Measurements from ENCODE around the gene RBM19.

The RBM19 gene

GRCh38 chr12:113781415-113782198 lies 184.5 kb downstream of the RBM19 start:
- TF ChIP-seq, protein P1, sequence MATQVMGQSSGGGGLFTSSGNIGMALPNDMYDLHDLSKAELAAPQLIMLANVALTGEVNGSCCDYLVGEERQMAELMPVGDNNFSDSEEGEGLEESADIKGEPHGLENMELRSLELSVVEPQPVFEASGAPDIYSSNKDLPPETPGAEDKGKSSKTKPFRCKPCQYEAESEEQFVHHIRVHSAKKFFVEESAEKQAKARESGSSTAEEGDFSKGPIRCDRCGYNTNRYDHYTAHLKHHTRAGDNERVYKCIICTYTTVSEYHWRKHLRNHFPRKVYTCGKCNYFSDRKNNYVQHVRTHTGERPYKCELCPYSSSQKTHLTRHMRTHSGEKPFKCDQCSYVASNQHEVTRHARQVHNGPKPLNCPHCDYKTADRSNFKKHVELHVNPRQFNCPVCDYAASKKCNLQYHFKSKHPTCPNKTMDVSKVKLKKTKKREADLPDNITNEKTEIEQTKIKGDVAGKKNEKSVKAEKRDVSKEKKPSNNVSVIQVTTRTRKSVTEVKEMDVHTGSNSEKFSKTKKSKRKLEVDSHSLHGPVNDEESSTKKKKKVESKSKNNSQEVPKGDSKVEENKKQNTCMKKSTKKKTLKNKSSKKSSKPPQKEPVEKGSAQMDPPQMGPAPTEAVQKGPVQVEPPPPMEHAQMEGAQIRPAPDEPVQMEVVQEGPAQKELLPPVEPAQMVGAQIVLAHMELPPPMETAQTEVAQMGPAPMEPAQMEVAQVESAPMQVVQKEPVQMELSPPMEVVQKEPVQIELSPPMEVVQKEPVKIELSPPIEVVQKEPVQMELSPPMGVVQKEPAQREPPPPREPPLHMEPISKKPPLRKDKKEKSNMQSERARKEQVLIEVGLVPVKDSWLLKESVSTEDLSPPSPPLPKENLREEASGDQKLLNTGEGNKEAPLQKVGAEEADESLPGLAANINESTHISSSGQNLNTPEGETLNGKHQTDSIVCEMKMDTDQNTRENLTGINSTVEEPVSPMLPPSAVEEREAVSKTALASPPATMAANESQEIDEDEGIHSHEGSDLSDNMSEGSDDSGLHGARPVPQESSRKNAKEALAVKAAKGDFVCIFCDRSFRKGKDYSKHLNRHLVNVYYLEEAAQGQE (IDR thresholded peaks at IDR 0.05; ENCODE audit: insufficient read depth in 1 of 2, low read depth in 2 of 2, low read length in 2 of 2) = no peak
- TF ChIP-seq FOXP2 (optimal IDR thresholded peaks at IDR 0.05; ENCODE audit: borderline replicate concordance, extremely low read depth, extremely low read length, insufficient read depth) (no peak), POLR2AphosphoS5 (IDR thresholded peaks at IDR 0.05; ENCODE audit: low read depth, low read length) (no peak), TAF1 (IDR thresholded peaks at IDR 0.05; ENCODE audit: borderline replicate concordance, insufficient read depth, low read length) (no peak), SIN3A (IDR thresholded peaks at IDR 0.05; ENCODE audit: borderline replicate concordance, insufficient read depth, low read length) (no peak)

GRCh38 chr12:113779774-113780173 lies 186.4 kb downstream of the RBM19 start:
- no peak for TF ChIP-seq POLR2AphosphoS5 (IDR thresholded peaks at IDR 0.05; ENCODE audit: low read depth, low read length)
- TF ChIP-seq, protein P1 (IDR thresholded peaks at IDR 0.05; ENCODE audit: insufficient read depth in 1 of 2, low read depth in 2 of 2, low read length in 2 of 2) = no peak
- TF ChIP-seq TAF1 (IDR thresholded peaks at IDR 0.05; ENCODE audit: borderline replicate concordance, insufficient read depth, low read length) = no peak
- TF ChIP-seq SIN3A (IDR thresholded peaks at IDR 0.05; ENCODE audit: borderline replicate concordance, insufficient read depth, low read length) = no peak
- TF ChIP-seq FOXP2 (optimal IDR thresholded peaks at IDR 0.05; ENCODE audit: borderline replicate concordance, extremely low read depth, extremely low read length, insufficient read depth) = no peak

GRCh38 chr12:113778432-113779132 lies 187.5 kb downstream of the RBM19 start:
- TF ChIP-seq, protein P1 (IDR thresholded peaks at IDR 0.05; ENCODE audit: insufficient read depth in 1 of 2, low read depth in 2 of 2, low read length in 2 of 2) = no peak
- no peak for TF ChIP-seq POLR2AphosphoS5 (IDR thresholded peaks at IDR 0.05; ENCODE audit: low read depth, low read length)
- no peak for TF ChIP-seq FOXP2 (optimal IDR thresholded peaks at IDR 0.05; ENCODE audit: borderline replicate concordance, extremely low read depth, extremely low read length, insufficient read depth)
- no peak for TF ChIP-seq SIN3A (IDR thresholded peaks at IDR 0.05; ENCODE audit: borderline replicate concordance, insufficient read depth, low read length)
- no peak for TF ChIP-seq TAF1 (IDR thresholded peaks at IDR 0.05; ENCODE audit: borderline replicate concordance, insufficient read depth, low read length)

DNA sequence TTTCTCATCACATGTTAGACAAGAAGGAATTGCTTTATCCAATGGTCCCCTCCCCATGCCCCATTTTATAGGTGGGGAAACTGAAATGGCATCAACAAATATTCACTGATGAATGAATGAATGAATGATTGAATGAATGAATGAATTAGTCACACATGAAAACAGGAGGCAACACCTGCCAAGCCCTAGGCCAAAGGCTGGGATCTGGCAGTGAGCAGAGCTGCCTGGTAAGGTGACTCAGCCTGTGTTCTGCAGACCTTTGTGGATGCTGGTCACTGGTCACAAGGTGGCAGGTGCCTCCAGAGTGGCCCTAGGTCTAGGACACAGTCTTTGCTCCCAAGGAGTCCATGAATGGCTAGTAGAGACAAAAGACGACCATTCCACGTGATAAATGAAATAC lies 188.4 kb downstream of the RBM19 start:
- TF ChIP-seq SIN3A (IDR thresholded peaks at IDR 0.05; ENCODE audit: borderline replicate concordance, insufficient read depth, low read length) (no peak), TAF1 (IDR thresholded peaks at IDR 0.05; ENCODE audit: borderline replicate concordance, insufficient read depth, low read length) (no peak), POLR2AphosphoS5 (IDR thresholded peaks at IDR 0.05; ENCODE audit: low read depth, low read length) (no peak), FOXP2 (optimal IDR thresholded peaks at IDR 0.05; ENCODE audit: borderline replicate concordance, extremely low read depth, extremely low read length, insufficient read depth) (no peak)
- TF ChIP-seq, protein P1 (IDR thresholded peaks at IDR 0.05; ENCODE audit: insufficient read depth in 1 of 2, low read depth in 2 of 2, low read length in 2 of 2) = no peak

Data from PFSK-1 (cell line).